K562 (cell line): Measurements from ENCODE around the gene KCTD11.

ENCODE experiments used
- CTBP1 ChIP-seq: fragments of 450-650 bp; IDR thresholded peaks from 2 replicates; pipeline ENCODE4 v1.6.1; 2016; ENCODE audit warnings: borderline replicate concordance
- CTCF ChIP-seq, 3 experiments: IDR thresholded peaks in 2 of 3; conservative IDR thresholded peaks in 1 of 3; 2 replicates each; pipeline ENCODE4 v1.5.1; 2011 to 2012; ENCODE audit warnings: low read length in 3 of 3, mild to moderate bottlenecking in 3 of 3, control low read depth in 2 of 3, improper control_type of control experiment in 1 of 3, inconsistent platforms in 1 of 3, low read depth in 1 of 3, mixed read lengths in 1 of 3, moderate library complexity in 1 of 3; ENCODE audit not compliant: insufficient read depth in 2 of 3
- EGR1 ChIP-seq: fragments of 450-650 bp; conservative IDR thresholded peaks from 2 replicates; pipeline ENCODE4 v1.6.1; 2017; ENCODE audit warnings: mild to moderate bottlenecking
- EP300 ChIP-seq: IDR thresholded peaks from 2 replicates; pipeline ENCODE4 v1.6.1; 2012; ENCODE audit warnings: low read length, improper control_type of control experiment
- ESRRB ChIP-seq: fragments of 250-450 bp; sonication (Bioruptor Pico); IDR thresholded peaks from 2 replicates; pipeline ENCODE4 v1.5.0; 2020; ENCODE audit warnings: mild to moderate bottlenecking, moderate library complexity, borderline replicate concordance
- HNRNPUL1 ChIP-seq: fragments of 200-400 bp; formaldehyde crosslinking; IDR thresholded peaks from 2 replicates; pipeline ENCODE4 v1.6.1; 2017; ENCODE audit warnings: low read length
- MYNN ChIP-seq, 2 experiments: sonication (generic); formaldehyde crosslinking in 1 of 2; IDR thresholded peaks; 2 replicates each; pipeline versions ENCODE4 v1.5.0 to v1.6.1; 2016 to 2020; ENCODE audit warnings: antibody characterized with exemption in 1 of 2, missing genetic modification reagents in 1 of 2
- NBN ChIP-seq: fragments of 450-650 bp; IDR thresholded peaks from 2 replicates; pipeline ENCODE4 v1.6.1; 2016; ENCODE audit warnings: low read depth, mild to moderate bottlenecking
- NELFE ChIP-seq: IDR thresholded peaks from 2 replicates; pipeline ENCODE4 v1.6.1; 2011; ENCODE audit warnings: mild to moderate bottlenecking; ENCODE audit not compliant: insufficient read depth, insufficient read length
- NFIC ChIP-seq: fragments of 450-650 bp; IDR thresholded peaks from 2 replicates; pipeline ENCODE4 v1.6.1; 2017; ENCODE audit warnings: mild to moderate bottlenecking, inconsistent platforms
- PHB ChIP-seq: fragments of 250-450 bp; sonication (Bioruptor Pico); IDR thresholded peaks from 2 replicates; pipeline ENCODE4 v1.5.0; 2021

GRCh38 chr17:7383371-7383741 lies 31.4 kb downstream of the KCTD11 start:
- no peak for TF ChIP-seq NELFE
- TF ChIP-seq NFIC, result no peak
- TF ChIP-seq MYNN (IDR thresholded peaks at IDR 0.05), result no peak
- TF ChIP-seq MYNN (CRISPR knock-in tag; IDR thresholded peaks at IDR 0.05), result no peak
- TF ChIP-seq CTBP1, result no peak
- TF ChIP-seq PHB, result no peak
- TF ChIP-seq EP300, result no peak
- TF ChIP-seq ESRRB, result no peak
- no peak for TF ChIP-seq EGR1
- TF ChIP-seq NBN, result no peak
- TF ChIP-seq HNRNPUL1, result no peak
- TF ChIP-seq CTCF (IDR thresholded peaks at IDR 0.05 in 2 of 3, conservative IDR thresholded peaks at IDR 0.05 in 1 of 3; ENCODE audit: insufficient read depth in 2 of 3, low read depth in 1 of 3, low read length in 3 of 3), result no peak
